NCI-H2196 treated with DMSO at 0.1 percent for 48 hours (cell line): ENCODE results near the gene SCYL1.
"Not testable (repeated sequence)": the region's sequence is repeated elsewhere in the genome, so short reads cannot be mapped to it uniquely, and the experiment has no call there.

Source experiments
- DNase-seq: peaks from one replicate; lab custom pipeline; 2025; ENCODE audit not compliant: unreplicated experiment; lab: John Stamatoyannopoulos, UW

Gene SCYL1

DNA sequence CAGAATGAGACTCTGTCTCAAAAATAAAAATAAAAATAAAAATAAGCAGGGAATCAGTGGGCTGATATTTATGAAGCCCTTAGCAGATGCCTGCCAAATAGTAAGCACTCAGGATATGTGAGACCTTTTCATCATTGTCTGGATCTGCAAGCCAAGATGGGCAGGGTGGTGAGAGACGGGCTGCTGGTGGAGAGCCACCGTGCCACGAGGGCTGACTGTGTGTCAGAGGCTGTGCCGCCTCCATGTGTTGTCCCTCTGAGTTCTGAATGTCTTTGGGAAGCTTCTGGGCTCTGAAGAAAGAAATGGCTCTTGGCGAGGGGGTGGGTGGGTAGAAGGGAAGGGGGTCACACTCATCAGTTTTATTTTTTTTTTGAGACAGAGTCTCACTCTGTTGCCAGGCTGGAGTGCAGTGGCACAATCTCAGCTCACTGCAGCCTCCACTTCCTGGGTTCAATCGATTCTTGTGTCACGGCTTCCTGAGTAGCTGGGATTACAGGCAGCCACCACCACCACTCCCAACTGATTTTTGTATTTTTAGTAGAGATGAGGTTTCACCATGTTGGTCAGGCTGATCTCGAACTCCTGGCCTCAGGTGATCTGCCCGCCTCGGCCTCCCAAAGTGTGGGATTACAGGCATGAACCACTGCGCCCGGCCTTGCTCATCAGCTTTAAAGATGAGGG is 40.1 kb downstream of the SCYL1 start:
- DNase-seq: not testable (repeated sequence)

DNA sequence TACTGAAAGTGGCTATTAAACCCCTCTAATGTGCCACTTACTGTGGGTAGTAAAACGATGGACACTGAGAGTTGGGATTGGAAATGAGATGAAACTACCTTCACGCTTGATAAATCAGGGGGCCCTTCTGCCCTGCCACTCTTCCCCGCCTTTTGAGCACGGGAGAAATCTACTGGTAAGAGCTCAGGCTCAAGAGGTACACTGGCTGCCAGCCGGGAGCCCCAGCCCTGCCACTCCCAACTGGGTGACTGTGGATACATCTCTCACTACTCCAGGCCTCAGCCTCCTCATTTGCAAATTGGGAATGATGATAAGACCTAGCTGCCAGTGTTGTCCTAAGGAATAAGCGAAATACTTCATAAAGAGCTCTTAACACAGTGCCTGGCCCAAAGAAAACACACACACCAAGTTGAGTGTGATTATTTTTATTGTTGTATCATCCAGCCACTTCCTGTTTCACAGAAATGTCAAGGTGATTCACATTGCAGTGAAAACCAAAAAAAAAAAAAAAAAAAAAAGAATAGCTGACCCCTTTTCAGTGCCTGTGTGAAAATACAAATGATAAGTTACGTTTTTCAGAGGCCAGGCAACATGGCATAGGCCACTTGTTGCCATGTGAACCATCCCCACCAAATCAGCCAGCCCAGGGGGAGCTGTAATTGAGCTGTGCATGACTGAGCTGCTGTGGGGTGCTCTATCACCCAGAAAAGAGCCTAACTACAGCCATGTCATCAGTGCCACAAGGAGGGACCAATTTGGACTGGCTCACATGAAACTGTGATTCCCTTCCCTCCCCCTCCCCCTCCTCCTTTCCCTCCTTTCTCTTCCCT is 41.0 kb downstream of the SCYL1 start:
- no peak for DNase-seq

DNA sequence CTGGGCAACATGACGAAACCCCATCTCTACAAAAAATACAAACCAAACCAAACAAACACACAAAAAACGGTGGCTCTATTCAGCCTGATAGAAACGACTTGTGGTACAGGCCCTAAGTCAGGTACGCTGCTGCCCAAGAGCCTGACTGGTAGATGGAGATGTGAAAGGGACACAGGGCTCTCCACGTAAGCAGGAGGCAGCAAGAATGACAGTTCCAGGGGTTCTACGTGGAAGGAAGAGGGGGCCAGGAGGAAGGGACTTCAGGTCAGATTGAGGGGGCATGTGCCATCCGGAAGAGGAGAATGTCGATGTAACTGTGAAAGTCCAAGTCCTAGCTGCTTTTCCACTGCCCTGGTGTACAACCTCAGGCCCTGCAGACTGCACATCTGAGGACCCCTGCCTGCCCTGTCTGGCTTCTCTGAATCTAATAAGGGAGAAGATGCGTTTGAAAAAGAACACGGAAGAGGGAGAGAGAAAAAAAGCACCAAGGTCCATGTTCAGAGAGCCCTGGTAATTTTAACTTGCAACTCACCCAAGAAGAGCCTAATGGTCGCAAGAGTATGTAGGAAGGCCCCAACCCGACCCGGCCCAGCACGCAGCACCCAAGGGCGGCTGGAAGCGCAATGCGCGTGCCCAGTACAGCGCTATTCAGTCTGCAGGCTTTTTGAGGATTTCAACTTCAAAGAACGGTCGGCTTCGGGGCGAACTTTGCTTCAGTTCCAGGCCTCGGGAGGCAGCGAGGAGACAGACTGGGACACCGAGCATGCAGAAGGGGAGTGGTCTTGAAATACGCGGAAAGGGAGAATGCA is 44.5 kb downstream of the SCYL1 start:
- no peak for DNase-seq

DNA sequence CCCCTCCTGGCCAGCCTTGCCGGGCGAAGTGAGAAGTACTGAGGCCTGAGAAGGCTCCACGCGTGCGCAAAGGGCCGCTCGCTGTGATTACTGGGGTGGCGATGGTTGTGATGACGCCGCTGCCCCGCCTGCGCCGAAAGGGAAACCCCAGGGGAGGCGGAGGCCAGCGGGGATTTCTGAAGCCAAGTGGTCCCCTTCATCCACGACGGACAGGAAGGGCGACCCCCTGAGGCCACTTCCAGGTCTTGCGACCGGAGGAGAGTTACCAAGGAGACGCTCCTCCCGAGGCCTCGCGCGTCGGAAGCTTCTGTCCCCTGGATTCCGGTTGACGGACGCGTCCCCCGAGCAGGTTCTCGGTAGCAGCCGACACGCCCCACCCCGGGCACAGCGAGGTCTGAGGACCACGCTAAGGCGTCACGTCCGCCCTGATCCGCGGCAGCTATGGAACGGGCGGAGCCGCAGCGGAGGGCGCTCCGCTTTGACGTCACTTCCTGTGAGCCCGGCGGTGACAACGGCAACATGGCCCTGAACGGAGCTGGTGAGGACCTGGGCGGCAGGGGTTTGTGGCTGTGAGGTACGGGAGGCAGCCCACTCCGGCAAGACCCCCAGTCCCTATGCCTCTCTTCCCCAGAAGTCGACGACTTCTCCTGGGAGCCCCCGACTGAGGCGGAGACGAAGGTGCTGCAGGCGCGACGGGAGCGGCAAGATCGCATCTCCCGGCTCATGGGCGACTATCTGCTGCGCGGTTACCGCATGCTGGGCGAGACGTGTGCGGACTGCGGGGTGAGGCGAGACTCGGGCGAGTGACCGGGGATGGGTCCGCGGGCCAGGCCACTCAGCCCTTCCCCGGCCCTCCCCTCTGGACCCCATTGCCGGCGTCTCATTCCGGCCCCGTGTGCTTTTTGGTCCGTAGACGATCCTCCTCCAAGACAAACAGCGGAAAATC is 45.4 kb downstream of the SCYL1 start, which contains the start of gene ZNRD2:
TSS of gene ZNRD2 (plus strand) at position 505 of the 946 bp plus-strand sequence. CDS start at position 520, 15 bp downstream.
- DNase-seq: peak; percentile 97

DNA sequence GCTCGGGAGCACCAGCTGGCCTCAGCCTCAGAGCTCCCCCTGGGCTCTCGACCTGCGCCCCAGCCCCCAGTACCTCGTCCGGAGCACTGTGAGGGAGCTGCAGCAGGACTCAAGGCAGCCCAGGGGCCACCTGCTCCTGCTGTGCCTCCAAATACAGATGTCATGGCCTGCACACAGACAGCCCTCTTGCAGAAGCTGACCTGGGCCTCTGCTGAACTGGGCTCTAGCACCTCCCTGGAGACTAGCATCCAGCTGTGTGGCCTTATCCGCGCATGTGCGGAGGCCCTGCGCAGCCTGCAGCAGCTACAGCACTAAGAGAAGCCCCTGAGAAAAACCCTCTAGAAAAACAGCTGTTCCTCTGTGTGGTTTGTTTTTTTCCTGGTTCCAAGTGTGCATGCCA is 46.5 kb downstream of the SCYL1 start:
- DNase-seq: no peak

DNA sequence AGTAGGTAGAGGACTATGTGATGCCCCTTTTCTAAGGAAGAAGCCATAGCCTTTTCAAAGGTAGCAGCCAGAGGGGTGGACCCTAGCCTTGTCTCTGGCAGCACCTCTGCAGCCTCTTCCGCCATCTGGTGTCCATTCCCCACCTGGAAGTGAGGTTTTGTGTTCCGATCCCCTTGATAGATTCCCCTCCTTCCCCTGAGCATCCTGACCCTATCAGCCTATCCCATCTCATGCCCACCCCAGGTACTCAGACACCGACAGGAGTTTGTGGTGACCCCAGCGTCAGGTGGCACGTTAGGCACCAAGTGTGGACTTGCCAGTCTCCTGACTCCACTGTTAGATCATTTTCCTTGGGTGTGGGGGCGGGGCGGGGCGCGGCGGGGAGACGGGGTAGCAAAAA is 47.1 kb downstream of the SCYL1 start:
- peak; percentile 70 for DNase-seq

DNA sequence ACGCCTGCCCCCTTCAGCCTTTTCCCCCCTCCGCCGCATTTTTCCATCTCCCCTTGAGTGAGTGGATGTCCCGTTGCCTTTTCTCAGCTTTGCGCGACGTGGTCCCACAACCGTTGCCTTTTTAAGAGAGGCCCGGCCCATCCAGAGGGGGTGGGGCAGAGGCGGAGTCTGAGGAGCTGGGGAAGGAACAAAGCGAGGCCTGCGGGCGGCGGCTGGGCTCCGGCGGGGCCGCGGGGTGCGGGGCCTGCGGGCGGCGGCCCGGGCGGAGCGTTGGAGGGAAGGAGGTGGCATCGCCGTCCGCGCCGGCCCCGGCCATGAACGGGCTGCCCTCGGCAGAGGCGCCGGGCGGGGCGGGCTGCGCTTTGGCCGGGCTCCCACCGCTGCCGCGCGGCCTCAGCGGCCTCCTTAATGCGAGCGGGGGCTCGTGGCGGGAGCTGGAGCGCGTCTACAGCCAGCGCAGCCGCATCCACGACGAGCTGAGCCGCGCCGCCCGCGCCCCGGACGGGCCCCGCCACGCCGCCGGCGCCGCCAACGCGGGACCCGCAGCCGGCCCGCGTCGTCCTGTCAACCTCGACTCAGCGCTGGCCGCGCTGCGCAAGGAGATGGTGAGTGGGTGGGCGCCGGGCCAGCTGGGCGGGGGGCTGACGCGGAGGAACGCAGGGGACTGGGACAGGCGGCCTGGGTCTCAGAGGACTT is 47.6 kb downstream of the SCYL1 start, which contains the start of gene FAM89B:
TSS of gene FAM89B (plus strand) at position 183 of the 696 bp plus-strand sequence. CDS start at position 315, 132 bp downstream.
- peak; percentile 59 for DNase-seq

DNA sequence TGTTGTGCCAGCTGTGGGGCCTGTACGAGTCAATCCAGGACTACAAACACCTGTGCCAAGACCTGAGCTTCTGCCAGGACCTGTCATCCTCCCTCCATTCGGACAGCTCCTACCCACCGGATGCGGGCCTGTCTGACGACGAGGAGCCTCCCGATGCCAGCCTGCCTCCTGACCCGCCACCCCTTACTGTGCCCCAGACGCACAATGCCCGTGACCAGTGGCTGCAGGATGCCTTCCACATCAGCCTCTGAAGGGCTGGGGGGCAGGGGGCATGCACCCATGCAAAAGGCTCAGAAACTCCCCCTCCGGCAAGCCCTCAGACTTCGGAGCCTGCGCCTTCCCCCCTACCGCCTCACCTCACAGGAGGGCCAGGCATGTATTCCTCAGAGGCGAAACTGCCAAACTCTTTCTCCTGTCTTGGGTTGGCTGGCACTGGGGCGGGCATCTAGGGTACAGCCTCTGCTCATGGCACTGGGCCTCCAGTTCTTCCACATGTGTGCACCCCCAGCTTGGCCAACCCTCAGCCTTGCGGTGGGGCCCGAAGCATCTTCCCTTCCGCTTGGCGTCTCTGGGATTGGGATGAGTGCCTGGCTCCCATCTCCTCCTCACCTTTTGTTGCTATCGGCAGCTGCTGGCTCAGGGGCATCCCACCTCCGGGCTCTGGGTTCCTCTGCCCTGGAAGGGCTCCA is 48.7 kb downstream of the SCYL1 start:
- DNase-seq: no peak

DNA sequence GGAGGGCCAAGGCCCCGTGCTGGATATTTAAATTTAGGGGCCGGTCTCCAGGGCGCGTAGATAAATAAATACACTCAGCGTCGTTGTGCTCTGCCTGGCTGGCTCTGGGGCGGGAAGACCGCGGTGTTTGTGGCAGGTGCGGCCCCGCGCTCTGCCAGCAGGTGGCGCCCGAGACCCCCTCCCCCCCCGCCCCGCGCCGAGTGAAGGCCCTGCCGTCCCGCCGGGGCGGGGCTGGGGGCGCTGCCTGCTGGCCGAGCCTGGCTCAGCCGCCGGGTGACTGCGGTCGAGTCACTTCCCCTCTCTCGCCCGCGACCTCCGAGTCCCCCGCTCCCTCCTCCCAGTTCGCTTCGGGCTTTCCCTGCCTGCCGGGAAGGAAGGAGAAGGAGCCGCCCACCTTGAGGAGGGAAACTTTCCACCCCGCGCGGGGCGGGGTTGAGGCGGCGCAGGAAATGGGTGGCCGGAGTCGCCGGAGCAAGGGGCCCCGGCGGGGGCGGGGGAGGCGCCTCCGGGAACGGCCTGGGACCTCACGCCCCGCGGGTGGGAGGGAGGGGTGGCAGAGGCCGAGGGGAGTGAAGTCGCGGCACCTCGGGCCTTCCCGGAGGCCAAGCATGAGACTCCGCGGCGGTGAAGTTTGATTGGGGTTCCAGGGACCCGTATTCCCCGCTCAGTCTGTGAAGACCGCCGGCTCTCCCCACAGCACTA is 49.4 kb downstream of the SCYL1 start:
- DNase-seq: peak; percentile 79

DNA sequence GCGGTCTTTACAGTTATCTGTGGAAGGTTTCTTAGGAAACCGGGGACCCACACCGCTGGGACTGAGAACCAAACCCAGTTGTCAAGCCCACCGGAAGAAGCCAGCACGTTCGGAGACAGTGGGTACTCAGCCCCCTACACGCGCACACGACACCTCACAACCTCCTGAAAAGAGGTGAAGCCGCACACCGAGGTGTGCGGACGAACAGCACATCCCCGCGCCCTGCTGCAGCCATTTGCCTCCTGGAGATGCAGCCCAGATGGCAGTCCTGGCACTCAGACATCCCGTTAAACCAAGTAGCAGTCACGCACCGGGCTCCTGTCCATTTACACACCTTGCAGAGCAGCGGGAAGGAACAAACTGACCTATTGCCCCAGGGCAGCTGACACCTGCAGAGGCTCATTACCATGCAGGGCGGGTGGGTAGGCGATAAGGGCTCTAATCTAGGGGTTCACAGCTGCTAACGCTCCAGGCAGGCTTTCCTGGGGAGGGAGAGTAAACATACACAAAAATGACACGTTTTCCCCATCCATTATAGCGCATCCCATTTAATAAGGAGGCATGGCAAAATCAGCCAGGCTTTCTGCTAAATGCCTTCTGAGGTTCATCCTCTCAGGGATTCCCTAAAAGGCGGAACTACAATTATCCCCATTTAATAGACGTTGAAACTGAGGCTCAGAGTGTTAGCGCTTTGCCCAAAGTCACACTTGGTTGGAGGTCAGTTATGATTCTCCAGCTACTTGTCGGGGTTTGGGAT is 50.1 kb downstream of the SCYL1 start:
- DNase-seq: no peak

DNA sequence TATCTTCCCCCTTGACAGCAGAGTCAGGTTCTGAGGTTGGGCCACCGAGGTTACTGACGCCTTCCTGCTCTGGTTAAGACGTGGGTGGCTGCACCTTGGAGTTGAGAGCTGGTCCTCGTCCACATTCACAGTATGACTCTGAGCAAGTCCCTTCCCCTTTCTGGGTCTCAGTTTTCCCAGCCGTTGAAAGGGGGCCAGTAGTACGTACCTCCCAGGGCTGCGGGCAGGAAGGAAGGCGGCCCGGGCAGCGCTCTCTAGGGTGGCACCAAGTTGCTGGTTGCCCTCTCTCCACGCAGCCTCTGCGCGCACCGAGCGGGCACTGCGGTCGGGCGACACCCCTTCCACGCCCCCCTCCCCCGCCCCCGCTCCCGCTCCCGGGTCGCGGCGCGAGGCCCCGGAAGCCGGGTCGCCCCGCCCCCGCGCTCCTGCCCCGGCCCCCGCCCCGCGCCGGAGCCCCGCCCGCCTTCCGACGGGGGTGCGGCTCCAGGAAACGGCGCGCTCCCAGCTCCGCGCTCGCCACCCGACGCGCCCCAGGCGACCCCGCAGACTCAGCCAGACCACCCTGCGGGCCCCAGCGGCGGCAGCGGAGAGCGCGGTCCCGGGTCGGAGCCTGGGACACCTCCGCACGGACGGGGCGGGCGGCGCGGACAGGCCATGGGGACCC is 50.8 kb downstream of the SCYL1 start, which contains the start of gene EHBP1L1:
TSS of gene EHBP1L1 (plus strand) at position 486 of the 664 bp plus-strand sequence. CDS start 250 bp downstream, outside the sequence.
- peak; percentile 50 for DNase-seq

DNA sequence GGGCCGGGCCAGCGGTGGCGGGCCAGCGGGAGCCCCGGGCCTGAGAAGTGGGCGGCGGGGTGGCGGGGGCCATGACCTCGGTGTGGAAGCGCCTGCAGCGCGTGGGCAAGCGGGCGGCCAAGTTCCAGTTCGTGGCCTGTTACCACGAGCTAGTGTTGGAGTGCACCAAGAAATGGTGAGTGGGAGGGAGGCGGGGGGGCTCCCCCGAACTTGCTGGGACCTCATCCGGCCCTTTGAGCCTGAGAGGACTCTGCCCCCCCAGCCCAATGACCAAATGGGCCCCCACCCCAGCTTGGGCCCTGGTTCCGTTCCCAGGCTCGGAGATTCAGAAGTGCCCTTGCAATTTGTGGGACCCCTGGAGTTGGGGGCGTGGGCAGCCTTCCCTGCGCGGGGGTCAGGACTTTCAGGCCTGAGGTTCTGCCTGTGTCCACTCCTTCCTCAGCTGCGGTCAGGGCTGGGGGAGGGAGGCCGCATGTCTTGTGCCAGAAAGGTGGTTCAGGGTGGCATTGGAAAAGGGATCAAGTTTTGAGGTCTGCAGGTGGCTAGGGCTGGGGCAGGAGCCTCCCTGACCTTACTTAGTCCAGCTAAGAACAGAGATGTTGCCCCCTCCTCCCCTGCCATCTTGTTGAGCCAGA is 51.5 kb downstream of the SCYL1 start:
- DNase-seq: no peak

DNA sequence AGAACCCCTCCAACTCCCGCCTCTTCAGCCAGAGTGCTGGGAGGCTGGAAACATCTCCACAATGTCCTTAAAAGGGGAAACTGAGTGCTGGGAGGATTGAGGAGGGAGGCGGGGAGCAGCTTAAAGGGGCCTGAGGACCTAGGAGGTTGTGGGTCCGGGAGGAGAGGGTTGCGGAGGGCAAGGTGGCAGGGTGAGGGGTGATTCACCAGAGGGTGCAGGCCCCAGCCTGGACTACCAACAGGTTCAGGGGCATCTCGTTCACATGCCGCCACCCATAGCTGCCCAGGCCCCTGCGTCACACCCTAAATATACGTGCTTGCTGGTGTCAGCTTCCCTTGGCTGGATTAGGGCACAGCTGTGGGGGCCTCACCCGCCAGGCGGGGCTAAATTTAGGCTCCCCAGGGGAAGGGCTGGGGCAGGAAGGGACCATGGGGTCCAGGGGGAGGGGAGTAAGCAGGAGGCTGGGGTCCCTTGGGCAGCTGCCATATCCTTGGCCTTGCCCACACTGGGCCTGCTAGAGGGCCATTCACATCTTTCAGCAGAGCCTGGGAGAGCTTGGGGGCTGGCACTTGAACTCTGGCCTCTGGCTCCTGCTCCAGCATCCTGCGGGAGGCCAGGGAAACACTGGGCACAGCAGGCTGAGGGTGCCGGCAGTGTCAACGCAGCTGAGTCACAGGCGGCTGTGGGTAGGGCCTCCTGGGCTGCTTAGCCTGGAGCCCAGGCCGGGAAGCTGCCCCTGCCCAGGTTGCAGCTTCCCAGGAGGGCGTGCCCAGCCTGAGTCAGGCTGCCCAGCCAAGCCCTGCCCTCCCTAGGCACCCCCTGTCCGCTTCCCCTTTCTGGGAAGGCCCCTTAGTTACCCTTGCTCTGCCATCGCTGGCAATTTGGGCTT is 52.2 kb downstream of the SCYL1 start:
- no peak for DNase-seq

DNA sequence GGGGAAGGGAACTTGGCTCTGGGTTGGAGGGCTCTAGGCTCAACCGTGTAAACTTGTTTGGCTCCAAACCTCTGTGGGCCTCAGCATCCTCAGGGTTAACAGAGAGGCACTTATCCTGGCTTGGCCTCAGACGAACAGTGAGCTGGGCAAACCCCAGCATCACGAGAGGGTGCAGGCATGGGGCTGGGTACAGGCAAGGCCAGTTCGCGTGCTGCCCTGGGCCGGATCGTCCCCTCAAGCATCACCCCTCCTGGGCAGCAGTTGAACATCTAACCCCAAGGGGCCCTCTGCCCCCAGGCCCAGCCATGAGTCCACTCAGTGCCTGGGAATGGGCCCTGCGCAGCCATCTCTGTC is 52.9 kb downstream of the SCYL1 start:
- no peak for DNase-seq

DNA sequence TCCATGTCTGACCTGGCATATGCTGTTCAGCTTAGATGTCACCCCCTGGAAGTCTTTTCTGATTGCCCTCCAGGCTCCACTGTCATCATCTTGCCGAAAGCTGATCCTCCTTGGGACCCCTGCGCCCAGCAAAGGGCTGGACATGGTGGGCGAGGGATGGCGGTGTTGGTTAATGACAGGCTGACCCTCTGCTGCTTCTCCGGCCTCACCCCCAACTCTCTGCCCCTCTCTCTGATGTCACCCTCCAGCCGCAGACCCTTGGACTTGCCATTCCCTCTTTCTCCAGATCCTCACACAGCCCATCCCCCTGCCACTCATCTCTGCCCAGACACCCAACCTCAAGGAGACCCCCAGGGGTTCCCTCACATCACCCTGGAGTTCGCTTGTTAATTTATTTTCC is 53.3 kb downstream of the SCYL1 start:
- no peak for DNase-seq

DNA sequence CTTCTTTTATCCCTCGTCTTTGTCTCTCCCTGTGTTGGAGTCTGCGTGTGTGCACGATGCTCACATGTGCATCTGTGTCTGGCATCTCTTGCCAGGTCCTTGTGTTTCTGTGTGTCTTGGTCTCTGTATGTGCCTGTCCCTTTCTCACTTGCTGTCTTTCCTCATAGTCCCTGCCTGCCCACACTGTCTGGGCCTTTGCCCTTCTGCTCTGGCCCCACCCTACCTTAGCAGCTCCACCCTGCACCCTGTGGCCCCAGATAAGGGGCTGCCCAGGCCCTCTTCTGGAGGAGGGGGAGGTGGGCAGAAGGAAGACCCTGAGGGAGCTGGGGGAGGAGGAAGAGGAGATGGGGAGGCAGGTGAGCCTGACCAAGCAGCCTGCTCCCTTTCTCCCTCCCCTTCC is 53.8 kb downstream of the SCYL1 start:
- DNase-seq: no peak
